ENCODE measurements around the gene IPMK.

IPMK gene

GRCh38 chr10:58267713-58268453 is at the start of gene IPMK:
Gene IPMK, minus strand, starts transcription at chr10:58267894. Its CDS starts 283 bp downstream, at chr10:58267611.
- DNase-seq = peak; percentile 94

DNA sequence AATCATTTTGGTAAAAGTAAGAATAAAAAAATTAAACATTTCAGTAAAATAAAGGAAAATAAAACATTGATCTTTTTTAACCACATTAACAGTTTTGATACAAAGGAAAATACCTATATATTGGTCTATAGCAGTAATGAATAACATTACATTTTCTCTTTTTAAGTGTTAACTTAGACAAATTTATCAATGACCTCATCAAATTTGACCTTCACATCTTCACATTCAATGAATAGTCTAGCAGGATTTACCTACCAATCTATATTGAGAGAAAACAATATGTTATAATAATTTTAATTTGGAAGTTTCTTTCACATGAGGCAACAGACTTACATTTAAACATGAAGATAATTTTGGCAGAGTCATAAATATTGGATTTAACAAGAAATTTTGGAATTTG is 49.2 kb upstream of the IPMK start:
- DNase-seq = no peak

GRCh38 chr10:58311026-58311425 is 43.3 kb upstream of the IPMK start:
- DNase-seq = no peak

GRCh38 chr10:58307676-58308075 is 40.0 kb upstream of the IPMK start:
- DNase-seq = no peak

DNA sequence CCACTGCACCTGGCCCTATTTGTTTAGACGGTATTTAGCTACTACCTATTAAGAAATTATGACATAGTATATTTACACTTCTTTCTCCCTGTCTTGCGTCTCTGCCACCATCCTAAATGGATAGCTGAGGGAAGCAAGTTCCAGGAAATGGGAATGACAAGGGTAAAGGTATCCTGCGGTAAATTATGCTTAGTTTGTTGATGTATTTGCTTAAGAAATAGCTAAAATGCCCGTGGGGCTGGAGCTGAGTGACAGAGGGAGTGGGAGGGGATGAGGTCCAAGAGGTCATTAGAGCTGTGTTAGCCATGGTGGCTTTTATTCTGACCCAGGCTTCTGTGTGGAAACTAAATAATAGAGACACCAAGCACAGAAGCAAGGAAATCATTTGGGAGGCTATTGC is 38.1 kb upstream of the IPMK start:
- no peak for DNase-seq

GRCh38 chr10:58304099-58304633 is 36.5 kb upstream of the IPMK start:
- DNase-seq = no peak

DNA sequence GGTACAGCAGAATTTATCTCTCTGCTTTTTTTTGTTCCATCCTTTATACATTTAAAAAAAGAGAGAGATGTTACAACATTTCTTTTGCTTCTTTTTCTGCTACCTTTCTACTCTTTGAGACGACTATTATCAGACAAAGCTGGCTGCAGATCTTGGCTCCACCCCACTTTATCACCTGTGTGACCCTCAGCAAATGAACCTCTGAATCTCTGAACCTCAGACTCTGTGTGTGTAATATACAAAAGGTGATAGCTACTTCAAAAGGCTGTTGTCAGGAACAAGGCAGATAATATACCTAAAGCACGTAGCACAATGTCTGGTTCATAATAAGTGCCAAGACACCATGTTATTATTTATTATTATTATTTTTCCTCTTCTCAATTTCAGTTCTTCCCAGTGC is 34.6 kb upstream of the IPMK start:
- DNase-seq = no peak

DNA sequence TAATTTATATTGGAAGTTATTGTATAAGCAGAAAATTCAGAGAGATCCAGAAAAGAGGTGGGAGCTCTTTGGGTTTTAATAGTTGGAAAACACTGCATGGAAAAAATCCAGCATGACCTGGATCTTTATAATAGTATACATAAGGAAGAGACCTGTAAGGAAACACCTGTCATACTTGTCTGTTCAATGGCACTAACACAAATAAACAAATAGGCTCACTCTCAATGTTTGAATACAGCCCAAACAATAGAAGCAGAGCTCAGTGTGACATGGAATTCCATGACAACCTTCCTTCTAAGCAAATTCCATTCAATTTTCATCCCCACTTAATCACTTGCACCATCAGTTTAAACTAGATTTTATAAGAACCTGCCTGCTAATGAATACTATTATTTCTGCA is 33.0 kb upstream of the IPMK start:
- no peak for DNase-seq

DNA sequence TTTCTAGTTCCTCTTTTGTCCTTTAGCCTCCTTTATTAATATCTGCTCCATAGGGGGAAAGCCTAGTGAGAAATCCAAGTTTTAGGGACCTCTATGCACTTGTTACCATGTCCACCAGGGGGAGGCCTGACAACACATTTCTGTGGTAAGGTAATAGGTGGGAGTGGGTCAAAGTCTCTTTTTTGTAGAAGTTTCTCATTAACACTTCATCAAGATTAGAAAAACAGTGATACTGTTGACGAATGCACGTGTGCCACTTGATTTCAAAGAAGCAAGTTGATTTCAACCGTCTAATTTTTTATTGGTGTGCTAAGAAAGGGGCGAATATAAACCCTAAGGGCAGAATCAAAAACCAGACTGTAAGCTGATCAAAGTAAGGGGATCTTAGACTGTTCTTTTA is 31.9 kb upstream of the IPMK start:
- peak; percentile 59 to 65 for DNase-seq

DNA sequence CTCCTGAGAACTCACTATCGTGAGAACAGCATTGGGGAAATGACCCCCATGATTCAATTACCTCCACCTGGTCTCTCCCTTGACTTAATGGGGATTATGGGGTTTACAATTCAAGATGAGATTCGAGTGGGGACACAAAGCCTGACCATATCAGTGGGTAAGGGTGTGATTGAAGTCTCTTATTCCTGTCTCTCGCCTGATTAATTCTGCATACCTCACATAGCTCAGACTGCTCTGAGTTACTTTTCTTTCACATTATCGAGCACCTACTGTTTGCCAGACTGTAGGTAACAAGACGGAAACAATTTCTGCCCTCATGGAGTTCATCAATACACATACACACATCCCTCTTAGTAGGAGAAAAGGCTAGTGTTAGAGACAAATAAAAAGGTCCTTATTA is 26.3 kb upstream of the IPMK start:
- no peak for DNase-seq

DNA sequence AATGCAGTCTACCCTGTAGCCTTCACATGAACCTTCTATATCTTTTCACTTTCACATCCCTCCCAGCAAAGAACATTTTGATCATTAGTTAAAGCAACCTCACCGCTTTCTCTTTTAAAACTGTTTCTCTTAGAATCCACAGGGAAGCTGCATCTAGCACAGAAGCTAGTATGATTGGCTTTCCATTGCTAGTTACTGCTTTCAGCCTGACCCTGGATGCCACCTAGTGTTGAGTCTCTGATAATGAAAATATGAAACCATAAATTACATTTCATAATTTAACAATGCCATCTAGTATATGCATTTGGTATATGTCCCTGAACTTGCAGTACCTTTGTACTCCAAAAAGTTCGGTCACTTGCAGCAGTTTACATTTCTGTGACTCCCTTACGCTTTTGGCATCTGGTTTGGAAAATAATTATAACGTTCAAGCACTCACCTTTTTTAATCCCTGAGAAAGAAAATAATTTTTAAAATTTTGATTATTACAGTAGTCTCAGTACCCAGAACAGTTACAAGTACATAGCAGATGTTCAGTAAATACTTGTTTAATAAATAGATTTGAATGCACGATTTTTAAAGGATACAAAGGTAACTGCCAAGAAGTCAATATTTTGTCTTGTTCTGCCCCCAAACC is 24.0 kb upstream of the IPMK start:
- DNase-seq = peak in 1 of 2 donors; percentile 22

DNA sequence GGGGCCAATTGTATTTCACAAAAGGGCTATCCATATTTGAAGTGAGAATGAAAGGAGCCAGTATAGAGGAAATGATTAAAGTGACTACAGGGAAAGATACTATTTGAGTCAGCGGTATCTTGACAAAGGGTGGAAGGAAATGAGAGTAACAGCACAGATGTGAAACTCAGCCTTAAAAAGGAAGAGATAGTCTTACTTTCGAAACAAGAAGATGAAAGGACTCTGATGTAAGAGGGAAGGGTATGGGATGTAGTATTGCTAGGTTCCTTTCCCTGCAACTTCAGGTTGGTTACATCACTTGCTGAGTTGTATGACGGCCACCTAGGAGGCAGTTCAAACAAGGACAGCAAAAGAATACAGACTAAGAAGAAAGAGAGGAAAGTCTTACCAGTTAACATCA is 14.9 kb upstream of the IPMK start:
- peak in 1 of 2 donors; percentile 9 for DNase-seq

DNA sequence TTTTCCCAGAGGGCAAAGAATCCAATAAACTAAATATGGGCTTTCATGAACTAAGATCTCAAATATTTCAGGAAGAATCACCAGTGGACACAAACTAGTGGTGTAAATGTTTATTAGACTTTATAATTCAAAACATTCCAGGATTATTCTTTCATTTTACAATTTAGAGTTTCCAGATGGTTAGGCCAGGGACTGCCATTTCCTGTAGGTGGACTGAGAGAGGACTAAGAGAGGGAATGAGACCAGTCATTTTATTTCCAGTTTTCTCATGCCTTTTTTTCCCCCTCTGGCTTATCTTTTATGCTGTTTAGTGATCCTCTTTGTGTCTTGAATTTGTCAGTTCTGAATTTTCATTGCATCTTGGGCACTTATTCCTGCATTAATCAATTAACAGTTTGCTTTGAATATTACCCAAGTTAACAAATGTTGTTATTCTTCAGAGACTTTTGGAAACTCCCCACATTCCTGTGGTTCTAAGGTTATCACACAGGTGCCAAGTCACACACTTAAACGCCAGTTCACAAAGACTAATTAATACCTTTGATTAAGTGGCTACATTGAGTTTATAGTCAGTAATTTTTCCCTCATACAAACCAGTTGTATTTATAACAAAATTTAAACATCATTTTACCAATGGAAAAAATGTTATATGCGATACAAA is 13.5 kb upstream of the IPMK start:
- no peak for DNase-seq

DNA sequence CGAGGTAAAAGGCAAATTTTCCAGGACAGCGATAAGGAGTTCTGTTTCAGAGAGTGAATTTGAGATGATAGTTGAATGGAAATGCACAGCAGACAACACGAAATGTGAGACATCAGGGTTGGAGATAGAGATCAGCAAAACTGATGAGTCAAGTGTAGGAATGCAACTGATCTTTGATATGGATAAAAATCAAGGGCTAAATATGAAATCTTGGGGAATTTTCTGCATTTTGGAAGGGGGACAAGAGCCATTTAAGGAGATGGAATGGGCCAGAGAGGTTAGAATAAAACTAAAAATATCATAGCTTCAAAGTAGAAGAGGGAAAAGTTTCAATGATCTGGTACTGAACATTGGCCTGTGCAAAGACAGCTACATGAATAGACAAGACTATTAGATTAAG is 12.8 kb upstream of the IPMK start:
- DNase-seq = no peak

GRCh38 chr10:58278962-58279307 is 11.2 kb upstream of the IPMK start:
- no peak for DNase-seq

- DNase-seq = no peak
Measured at GRCh38 chr10:58278274-58278961, 10.7 kb upstream of the IPMK start.

DNA sequence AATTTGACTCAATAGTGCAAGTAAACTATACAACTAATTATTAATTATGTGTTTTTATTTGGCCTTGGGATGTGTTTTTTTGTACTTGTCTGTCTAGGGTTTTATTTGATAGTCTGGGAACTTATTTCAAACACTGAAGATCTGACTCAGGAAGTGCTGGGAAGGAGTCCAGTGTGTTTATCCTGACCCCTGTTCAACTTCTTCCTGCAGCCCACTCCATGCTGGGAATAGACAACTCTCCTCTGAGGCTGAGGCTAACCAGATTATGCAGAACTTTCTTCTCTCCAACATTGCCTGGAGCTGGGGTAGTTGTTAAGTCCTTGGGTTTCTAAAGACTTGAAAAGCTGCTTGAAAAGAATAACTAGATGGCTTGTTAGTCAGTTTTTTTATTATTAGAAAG is 8.2 kb upstream of the IPMK start:
- no peak for DNase-seq

DNA sequence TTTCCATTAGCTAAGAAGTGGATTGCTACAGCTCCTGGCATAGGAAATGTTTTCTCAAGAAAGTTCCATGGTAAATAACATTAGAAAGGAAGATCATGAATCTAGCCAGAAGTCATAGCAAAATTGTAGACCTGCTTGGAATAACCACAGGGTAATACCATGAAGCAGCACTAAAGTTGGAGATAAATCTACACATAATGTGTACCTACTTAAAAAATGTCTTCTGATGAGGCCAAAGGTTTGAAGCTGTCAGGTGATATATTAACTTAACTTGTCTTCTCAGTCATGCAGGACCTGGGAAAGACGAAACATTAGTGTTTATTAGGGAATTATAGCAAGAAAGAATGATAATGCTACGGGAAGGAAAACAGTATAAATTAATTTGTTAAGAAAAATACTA is 7.6 kb upstream of the IPMK start:
- no peak for DNase-seq

GRCh38 chr10:58269782-58270290 is 2.1 kb upstream of the IPMK start:
- no peak for DNase-seq

DNA sequence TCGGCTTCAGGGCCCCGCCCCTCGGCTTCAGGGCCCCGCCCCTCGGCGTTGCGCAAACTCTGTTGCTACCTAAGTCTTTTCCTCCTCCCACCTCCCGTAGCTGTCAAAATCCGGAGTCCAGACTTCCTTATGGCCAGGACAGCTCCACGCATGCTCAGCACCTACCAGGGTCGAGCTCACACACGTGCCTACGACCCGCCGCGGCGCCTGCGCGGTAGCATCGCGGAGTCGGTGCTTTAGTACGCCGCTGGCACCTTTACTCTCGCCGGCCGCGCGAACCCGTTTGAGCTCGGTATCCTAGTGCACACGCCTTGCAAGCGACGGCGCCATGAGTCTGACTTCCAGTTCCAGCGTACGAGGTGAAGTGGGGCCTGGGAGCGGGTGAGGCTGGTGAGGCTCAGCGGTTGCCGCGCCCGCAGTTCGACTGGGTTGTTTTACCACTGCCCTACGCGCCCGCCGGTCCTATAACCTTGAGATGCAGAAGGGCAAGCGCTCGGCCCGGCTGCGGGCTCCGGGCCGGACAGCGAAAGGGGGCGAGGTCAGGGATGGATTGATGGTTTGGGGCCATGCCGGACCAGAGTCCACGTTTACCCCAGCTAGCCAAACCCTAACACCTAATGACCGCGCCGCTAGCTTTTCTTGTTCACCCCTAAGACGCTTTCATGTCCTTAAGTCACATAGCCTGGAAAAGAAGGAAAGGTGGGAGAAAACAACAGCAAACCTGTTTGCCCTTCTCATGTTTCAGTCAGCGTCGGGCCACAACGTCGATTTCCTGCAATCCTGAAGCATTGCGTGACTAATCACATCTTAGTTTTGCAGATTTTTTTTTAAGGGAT is 1.5 kb upstream of the IPMK start, which contains the start of gene CISD1:
Gene CISD1 (plus strand): TSS at position 217 of the 836 bp plus-strand sequence. CDS start 112 bp downstream, at position 329.
- DNase-seq = peak; percentile 91 to 95

GRCh38 chr10:58268454-58268945 is 806 bp upstream of the IPMK start:
- DNase-seq = no peak
